PC-9 (cell line): Measurements from ENCODE around the gene MAFF.

Experiments
- EZH2 ChIP-seq: fragments of 200-600 bp; sonication (generic); IDR thresholded peaks from 2 replicates; pipeline ENCODE4 v1.8.0; 2017; ENCODE audit warnings: antibody characterized with exemption, low read depth
- TF ChIP-seq, protein P1 (sequence below): fragments of 200-600 bp; sonication (generic); conservative IDR thresholded peaks from 2 replicates; pipeline ENCODE4 v1.6.1; 2017; ENCODE audit warnings: mixed run types, antibody characterized with exemption, mild to moderate bottlenecking, moderate library complexity

DNA sequence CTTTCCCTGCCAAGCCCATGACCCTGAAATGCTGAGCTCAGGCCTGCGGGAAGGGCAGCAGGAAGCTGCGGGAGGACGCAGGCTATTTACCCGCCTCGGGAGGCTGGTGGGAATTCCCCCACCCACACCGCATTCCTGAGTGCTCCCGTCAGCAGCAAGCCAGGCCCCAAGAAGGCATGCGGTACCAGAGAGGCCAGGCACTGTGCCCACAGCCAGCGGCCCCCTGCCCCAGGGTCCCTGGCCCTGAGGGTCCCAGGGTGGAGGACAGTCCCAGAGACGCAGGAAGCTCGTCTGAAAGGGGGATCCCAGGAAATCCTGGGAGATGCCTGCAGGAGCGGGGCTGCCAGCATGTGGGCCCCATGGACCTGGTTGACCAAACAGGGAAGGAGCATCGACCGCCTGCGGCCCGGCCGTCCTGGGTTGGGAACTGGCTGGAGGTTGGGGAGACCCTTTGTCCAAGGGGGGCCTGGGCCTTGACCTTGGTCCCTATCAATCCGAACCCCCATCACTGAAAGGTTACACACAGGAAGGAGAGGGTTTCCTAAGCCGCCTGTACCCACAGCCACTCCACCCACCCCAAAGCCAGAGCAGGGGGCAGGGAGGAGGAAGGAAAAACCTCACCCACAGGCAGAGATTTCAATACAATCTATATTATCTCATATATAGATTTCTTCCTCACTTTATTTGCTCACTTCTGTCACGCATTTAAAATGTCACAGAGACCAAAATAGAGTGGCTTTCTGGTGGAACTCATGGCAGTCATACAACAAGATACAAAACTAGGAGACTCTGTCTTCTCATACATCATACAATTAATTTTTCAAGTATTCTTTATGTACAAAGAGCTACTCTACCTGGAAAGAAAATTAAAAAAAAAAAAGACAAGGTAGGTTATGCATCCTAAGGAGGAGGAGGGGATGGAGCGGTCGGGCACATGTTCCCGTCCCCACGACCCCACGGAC is 17.1 kb downstream of the MAFF start:
- TF ChIP-seq, protein P1, sequence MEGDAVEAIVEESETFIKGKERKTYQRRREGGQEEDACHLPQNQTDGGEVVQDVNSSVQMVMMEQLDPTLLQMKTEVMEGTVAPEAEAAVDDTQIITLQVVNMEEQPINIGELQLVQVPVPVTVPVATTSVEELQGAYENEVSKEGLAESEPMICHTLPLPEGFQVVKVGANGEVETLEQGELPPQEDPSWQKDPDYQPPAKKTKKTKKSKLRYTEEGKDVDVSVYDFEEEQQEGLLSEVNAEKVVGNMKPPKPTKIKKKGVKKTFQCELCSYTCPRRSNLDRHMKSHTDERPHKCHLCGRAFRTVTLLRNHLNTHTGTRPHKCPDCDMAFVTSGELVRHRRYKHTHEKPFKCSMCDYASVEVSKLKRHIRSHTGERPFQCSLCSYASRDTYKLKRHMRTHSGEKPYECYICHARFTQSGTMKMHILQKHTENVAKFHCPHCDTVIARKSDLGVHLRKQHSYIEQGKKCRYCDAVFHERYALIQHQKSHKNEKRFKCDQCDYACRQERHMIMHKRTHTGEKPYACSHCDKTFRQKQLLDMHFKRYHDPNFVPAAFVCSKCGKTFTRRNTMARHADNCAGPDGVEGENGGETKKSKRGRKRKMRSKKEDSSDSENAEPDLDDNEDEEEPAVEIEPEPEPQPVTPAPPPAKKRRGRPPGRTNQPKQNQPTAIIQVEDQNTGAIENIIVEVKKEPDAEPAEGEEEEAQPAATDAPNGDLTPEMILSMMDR, result no peak
- TF ChIP-seq EZH2, result no peak
